Vagina (tissue), 2 donors: ENCODE measurements around the gene RNF223.

Source experiments
- POLR2A ChIP-seq, 2 donors: fragments of 450-650 bp; IDR thresholded peaks; one replicate each; pipeline ENCODE4 v1.6.1; 2017; ENCODE audit warnings: antibody characterized with exemption in 2 of 2, mild to moderate bottlenecking in 2 of 2, moderate library complexity in 2 of 2
- TF ChIP-seq, protein P1 (sequence below), 3 experiments: fragments of 450-650 bp in 2 of 3; fragments of 200-600 bp in 1 of 3; sonication (generic) in 1 of 3; IDR thresholded peaks; one replicate each; pipeline ENCODE4 v1.5.1; 2017 to 2019; ENCODE audit warnings: antibody characterized with exemption in 3 of 3, mild to moderate bottlenecking in 2 of 3, moderate library complexity in 2 of 3

DNA sequence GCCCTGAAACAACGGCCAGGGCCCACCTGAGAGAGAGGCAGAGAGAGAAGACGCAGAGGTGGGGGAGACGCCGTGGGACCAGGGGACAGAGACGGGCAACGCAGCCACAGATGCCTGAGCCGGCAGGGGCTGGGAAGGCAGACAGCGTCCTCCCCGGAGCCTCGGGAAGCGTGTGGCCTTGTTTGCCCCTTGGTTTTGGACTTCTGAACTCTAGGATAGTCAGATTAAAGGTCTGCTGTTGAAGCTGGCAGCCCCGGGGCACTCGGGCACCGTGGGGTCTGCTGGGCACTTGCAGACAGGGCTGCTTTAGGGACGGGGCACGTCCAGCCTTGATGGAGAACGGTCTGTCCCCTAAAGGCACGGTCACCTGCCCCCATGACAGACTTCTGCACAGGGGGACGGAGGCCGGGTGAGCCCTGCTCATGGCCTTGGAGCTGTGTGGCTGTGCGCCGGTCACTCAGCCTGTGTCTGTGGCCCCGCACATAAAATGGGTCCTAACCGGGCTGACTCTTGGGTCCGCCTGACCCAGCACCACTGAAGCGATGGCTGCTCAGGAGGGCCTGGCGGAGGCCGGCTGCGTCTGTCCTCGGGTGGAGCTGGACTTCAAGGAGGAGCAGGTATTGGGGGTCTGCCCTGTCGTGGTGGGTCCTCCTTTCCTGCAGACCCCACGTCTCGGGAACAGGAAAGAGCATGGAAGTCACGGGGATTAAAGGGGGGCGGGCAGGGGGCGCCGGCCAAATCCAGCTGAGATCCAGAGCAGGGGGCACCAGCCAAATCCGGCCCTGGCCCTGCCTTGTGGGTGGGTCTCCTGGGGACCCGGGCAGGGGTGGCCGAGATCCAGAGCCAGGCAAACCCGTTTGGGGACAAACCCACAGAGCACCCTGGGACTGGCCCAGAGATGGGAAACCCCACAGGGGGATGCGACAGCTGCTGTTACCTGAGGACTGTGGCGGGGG, 9.6 kb upstream of the RNF223 start:
- TF ChIP-seq, protein P1, sequence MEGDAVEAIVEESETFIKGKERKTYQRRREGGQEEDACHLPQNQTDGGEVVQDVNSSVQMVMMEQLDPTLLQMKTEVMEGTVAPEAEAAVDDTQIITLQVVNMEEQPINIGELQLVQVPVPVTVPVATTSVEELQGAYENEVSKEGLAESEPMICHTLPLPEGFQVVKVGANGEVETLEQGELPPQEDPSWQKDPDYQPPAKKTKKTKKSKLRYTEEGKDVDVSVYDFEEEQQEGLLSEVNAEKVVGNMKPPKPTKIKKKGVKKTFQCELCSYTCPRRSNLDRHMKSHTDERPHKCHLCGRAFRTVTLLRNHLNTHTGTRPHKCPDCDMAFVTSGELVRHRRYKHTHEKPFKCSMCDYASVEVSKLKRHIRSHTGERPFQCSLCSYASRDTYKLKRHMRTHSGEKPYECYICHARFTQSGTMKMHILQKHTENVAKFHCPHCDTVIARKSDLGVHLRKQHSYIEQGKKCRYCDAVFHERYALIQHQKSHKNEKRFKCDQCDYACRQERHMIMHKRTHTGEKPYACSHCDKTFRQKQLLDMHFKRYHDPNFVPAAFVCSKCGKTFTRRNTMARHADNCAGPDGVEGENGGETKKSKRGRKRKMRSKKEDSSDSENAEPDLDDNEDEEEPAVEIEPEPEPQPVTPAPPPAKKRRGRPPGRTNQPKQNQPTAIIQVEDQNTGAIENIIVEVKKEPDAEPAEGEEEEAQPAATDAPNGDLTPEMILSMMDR (IDR thresholded peaks at IDR 0.05): no peak
- TF ChIP-seq POLR2A (IDR thresholded peaks at IDR 0.05): no peak
